ENCODE results near the gene THSD7A.

THSD7A gene

GRCh38 chr7:11757153-11757552 lies 74.8 kb downstream of the THSD7A start:
- Histone ChIP-seq H3K4me3 (ENCODE audit: low read depth in 1 of 2, low read length in 1 of 2) (no peak overlapping the region), H3K9me3 (no peaks in the 10 kb centered on the region), H3K27ac (no peak overlapping the region), H3K27me3 (no peaks in the 10 kb centered on the region), H3K4me1 (ENCODE audit: control insufficient read depth in 1 of 2, insufficient read depth in 1 of 2, low read depth in 1 of 2, low read length in 1 of 2) (peaks cover 8 to 16% of the 10 kb centered on the region in 2 experiments), H3K36me3 (no peaks in the 10 kb centered on the region)
- no peak for TF ChIP-seq CTCF (IDR thresholded peaks at IDR 0.05)

GRCh38 chr7:11754933-11755332 lies 77.1 kb downstream of the THSD7A start:
- no peak overlapping the region for H3K4me3 ChIP-seq (ENCODE audit: low read depth in 1 of 2, low read length in 1 of 2)
- H3K27ac ChIP-seq, result no peak overlapping the region
- TF ChIP-seq CTCF (IDR thresholded peaks at IDR 0.05), result no peak
- peaks cover under 1 to 9% of the 10 kb centered on the region in 2 experiments for H3K4me1 ChIP-seq (ENCODE audit: control insufficient read depth in 1 of 2, insufficient read depth in 1 of 2, low read depth in 1 of 2, low read length in 1 of 2)
- H3K36me3 ChIP-seq, result no peaks in the 10 kb centered on the region
- no peaks in the 10 kb centered on the region for H3K27me3 ChIP-seq
- no peaks in the 10 kb centered on the region for H3K9me3 ChIP-seq

DNA sequence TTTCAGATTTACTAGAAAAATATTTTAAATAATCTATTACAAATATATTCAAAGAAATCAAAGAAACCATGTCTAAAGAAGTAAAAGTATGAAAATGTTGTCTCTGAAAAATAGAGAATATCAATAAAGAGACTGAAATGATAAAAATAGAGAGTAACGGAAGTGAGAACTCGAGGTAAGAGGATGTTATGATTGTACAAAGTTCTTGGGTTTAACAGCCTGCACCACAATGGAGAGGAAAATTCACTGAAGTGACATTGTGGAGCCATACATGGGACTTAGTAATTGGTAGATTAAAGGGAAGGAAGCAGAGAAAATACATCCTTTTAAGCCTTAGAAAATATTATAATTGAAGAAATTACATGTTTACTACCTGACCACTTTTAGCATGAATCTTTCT lies 77.9 kb downstream of the THSD7A start:
- H3K4me3 ChIP-seq (ENCODE audit: low read depth in 1 of 2, low read length in 1 of 2), result no peak overlapping the region
- no peaks in the 10 kb centered on the region for H3K27me3 ChIP-seq
- H3K36me3 ChIP-seq, result no peaks in the 10 kb centered on the region
- no peak for TF ChIP-seq CTCF (IDR thresholded peaks at IDR 0.05)
- H3K27ac ChIP-seq, result no peak overlapping the region
- H3K4me1 ChIP-seq (ENCODE audit: control insufficient read depth in 1 of 2, insufficient read depth in 1 of 2, low read depth in 1 of 2, low read length in 1 of 2), result peaks cover 0 to 4% of the 10 kb centered on the region in 2 experiments
- H3K9me3 ChIP-seq, result no peaks in the 10 kb centered on the region

GRCh38 chr7:11753433-11753832 lies 78.6 kb downstream of the THSD7A start:
- H3K27me3 ChIP-seq, result no peaks in the 10 kb centered on the region
- TF ChIP-seq CTCF (IDR thresholded peaks at IDR 0.05), result no peak
- H3K27ac ChIP-seq, result no peak overlapping the region
- no peak overlapping the region for H3K4me3 ChIP-seq (ENCODE audit: low read depth in 1 of 2, low read length in 1 of 2)
- H3K4me1 ChIP-seq (ENCODE audit: control insufficient read depth in 1 of 2, insufficient read depth in 1 of 2, low read depth in 1 of 2, low read length in 1 of 2), result peaks cover 0 to 4% of the 10 kb centered on the region in 2 experiments
- H3K36me3 ChIP-seq, result no peaks in the 10 kb centered on the region
- no peaks in the 10 kb centered on the region for H3K9me3 ChIP-seq

DNA sequence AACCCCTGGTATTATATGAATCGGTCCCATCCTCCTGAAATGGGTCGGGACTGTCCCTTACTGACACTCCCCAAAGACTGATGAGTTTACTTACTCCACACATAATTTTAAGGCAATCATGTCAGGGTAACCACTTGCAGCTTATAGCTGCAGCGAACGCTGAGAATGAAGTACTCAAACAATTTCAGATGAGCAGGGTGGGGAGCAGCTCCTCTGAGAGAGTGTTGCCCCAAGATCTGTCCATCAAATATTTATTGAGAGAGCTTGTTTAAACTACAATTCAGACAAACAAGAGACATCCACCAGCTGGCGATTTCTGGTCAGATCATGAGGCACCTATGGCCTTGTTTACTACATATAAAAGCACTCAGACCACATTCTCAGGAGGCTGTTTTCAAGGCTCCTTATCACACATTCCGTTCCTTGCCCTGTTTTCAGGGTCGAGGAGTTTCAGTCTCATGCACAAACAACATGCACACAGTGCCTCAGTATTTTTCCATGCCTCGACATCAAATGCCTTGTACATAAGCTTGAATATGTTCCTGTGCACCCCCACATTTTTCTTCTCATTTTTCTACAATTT lies 80.1 kb downstream of the THSD7A start:
- H3K9me3 ChIP-seq, result no peaks in the 10 kb centered on the region
- no peaks in the 10 kb centered on the region for H3K4me1 ChIP-seq (ENCODE audit: control insufficient read depth in 1 of 2, insufficient read depth in 1 of 2, low read depth in 1 of 2, low read length in 1 of 2)
- no peaks in the 10 kb centered on the region for H3K27me3 ChIP-seq
- H3K4me3 ChIP-seq (ENCODE audit: low read depth in 1 of 2, low read length in 1 of 2), result no peak overlapping the region
- TF ChIP-seq CTCF (IDR thresholded peaks at IDR 0.05), result no peak
- no peaks in the 10 kb centered on the region for H3K36me3 ChIP-seq
- H3K27ac ChIP-seq, result no peak overlapping the region

GRCh38 chr7:11751315-11751714 lies 80.7 kb downstream of the THSD7A start:
- Histone ChIP-seq H3K4me3 (ENCODE audit: low read depth in 1 of 2, low read length in 1 of 2) (no peak overlapping the region), H3K27ac (no peak overlapping the region), H3K9me3 (no peaks in the 10 kb centered on the region), H3K36me3 (no peaks in the 10 kb centered on the region), H3K4me1 (ENCODE audit: control insufficient read depth in 1 of 2, insufficient read depth in 1 of 2, low read depth in 1 of 2, low read length in 1 of 2) (no peaks in the 10 kb centered on the region), H3K27me3 (no peaks in the 10 kb centered on the region)
- no peak for TF ChIP-seq CTCF (IDR thresholded peaks at IDR 0.05)

Measured in neutrophil (primary cell).